H1 (cell line): Measurements from ENCODE around the gene CDC42SE2.

ENCODE experiments used
- ATF2 ChIP-seq: IDR thresholded peaks from 2 replicates; pipeline ENCODE4 v1.6.1; 2012; ENCODE audit warnings: low read length, inconsistent platforms
- CHD1 ChIP-seq: IDR thresholded peaks from 2 replicates; pipeline ENCODE4 v1.6.1; 2012; ENCODE audit warnings: low read depth, low read length, improper control_type of control experiment
- CHD2 ChIP-seq: IDR thresholded peaks from 2 replicates; pipeline ENCODE4 v1.6.1; 2012; ENCODE audit warnings: low read length, improper control_type of control experiment
- CTCF ChIP-seq, 3 experiments: IDR thresholded peaks; 1 replicate in 2 of 3; 2 replicates in 1 of 3; pipeline versions ENCODE4 v1.5.1 to v1.6.1; 2011; ENCODE audit warnings: low read length in 3 of 3, mild to moderate bottlenecking in 3 of 3, inconsistent platforms in 2 of 3, low read depth in 1 of 3, moderate library complexity in 1 of 3; ENCODE audit not compliant: insufficient read depth in 1 of 3; ENCODE audit errors: control extremely low read depth in 1 of 3
- EGR1 ChIP-seq: IDR thresholded peaks from 2 replicates; pipeline ENCODE4 v1.6.1; 2011; ENCODE audit warnings: low read depth, low read length, borderline replicate concordance
- EP300 ChIP-seq, 2 experiments: IDR thresholded peaks; 1 replicate in 1 of 2; 2 replicates in 1 of 2; pipeline ENCODE4 v1.6.1; 2011 to 2012; ENCODE audit warnings: low read depth in 2 of 2, low read length in 2 of 2, mild to moderate bottlenecking in 2 of 2, borderline replicate concordance in 1 of 2, inconsistent platforms in 1 of 2, moderate library complexity in 1 of 2
- EZH2 ChIP-seq: fragments of 200-600 bp; sonication (generic); IDR thresholded peaks from 2 replicates; pipeline ENCODE4 v1.7.1; 2012; ENCODE audit warnings: low read depth, mild to moderate bottlenecking, moderate library complexity, low read length, inconsistent platforms; ENCODE audit not compliant: severe bottlenecking
- POLR2A ChIP-seq, 2 experiments: IDR thresholded peaks; 1 replicate in 1 of 2; 2 replicates in 1 of 2; pipeline ENCODE4 v1.6.1; 2011; ENCODE audit warnings: low read depth in 2 of 2, low read length in 2 of 2, mild to moderate bottlenecking in 2 of 2; ENCODE audit errors: control extremely low read depth in 1 of 2
- POLR2AphosphoS5 ChIP-seq: IDR thresholded peaks from 2 replicates; pipeline ENCODE4 v1.6.1; 2011; ENCODE audit warnings: low read depth, low read length
- RAD21 ChIP-seq, 2 experiments: IDR thresholded peaks in 1 of 2; conservative IDR thresholded peaks in 1 of 2; 2 replicates each; pipeline ENCODE4 v1.6.1; 2011; ENCODE audit warnings: low read depth in 2 of 2, low read length in 2 of 2, improper control_type of control experiment in 1 of 2, inconsistent platforms in 1 of 2, mild to moderate bottlenecking in 1 of 2, moderate library complexity in 1 of 2
- SRF ChIP-seq: IDR thresholded peaks from 2 replicates; pipeline ENCODE4 v1.6.1; 2011; ENCODE audit warnings: mild to moderate bottlenecking, low read depth, low read length, moderate library complexity
- SUZ12 ChIP-seq: fragments of 200-600 bp; sonication (generic); IDR thresholded peaks from 2 replicates; pipeline ENCODE4 v1.6.1; 2012; ENCODE audit warnings: mild to moderate bottlenecking, inconsistent platforms, low read length, moderate library complexity, mixed read lengths

- TF ChIP-seq POLR2A (IDR thresholded peaks at IDR 0.05; ENCODE audit: control extremely low read depth in 1 of 2, low read depth in 2 of 2, low read length in 2 of 2), result no peak
- TF ChIP-seq POLR2AphosphoS5, result no peak
- TF ChIP-seq CHD2, result no peak
- TF ChIP-seq EGR1, result no peak
- TF ChIP-seq CTCF (IDR thresholded peaks at IDR 0.05; ENCODE audit: control extremely low read depth in 1 of 3, insufficient read depth in 1 of 3, low read depth in 1 of 3, low read length in 3 of 3), result no peak
- no peak for TF ChIP-seq SRF
- TF ChIP-seq SUZ12, result no peak
- no peak for TF ChIP-seq CHD1
- TF ChIP-seq EZH2, result no peak
- TF ChIP-seq RAD21 (IDR thresholded peaks at IDR 0.05 in 1 of 2, conservative IDR thresholded peaks at IDR 0.05 in 1 of 2; ENCODE audit: low read depth in 2 of 2, low read length in 2 of 2), result no peak
- no peak for TF ChIP-seq ATF2
- no peak for TF ChIP-seq EP300 (IDR thresholded peaks at IDR 0.05; ENCODE audit: borderline replicate concordance in 1 of 2, low read depth in 2 of 2, low read length in 2 of 2)
Observed at GRCh38 chr5:131281133-131281867, 17.4 kb downstream of the CDC42SE2 start.
